HG02981 (cell line): ENCODE results near the gene CCDC117.
"Not testable (repeated sequence)": the region's sequence is repeated elsewhere in the genome, so short reads cannot be mapped to it uniquely, and the experiment has no call there.

Source experiments
- ATAC-seq: cut with Tn5 transposase; IDR thresholded peaks from one replicate; pipeline ENCODE4 v1.9.1; 2021; ENCODE audit warnings: mild to moderate bottlenecking, moderate library complexity; ENCODE audit not compliant: unreplicated experiment

Gene CCDC117, protein sequence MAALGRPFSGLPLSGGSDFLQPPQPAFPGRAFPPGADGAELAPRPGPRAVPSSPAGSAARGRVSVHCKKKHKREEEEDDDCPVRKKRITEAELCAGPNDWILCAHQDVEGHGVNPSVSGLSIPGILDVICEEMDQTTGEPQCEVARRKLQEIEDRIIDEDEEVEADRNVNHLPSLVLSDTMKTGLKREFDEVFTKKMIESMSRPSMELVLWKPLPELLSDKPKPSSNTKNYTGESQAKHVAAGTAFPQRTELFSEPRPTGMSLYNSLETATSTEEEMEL

DNA sequence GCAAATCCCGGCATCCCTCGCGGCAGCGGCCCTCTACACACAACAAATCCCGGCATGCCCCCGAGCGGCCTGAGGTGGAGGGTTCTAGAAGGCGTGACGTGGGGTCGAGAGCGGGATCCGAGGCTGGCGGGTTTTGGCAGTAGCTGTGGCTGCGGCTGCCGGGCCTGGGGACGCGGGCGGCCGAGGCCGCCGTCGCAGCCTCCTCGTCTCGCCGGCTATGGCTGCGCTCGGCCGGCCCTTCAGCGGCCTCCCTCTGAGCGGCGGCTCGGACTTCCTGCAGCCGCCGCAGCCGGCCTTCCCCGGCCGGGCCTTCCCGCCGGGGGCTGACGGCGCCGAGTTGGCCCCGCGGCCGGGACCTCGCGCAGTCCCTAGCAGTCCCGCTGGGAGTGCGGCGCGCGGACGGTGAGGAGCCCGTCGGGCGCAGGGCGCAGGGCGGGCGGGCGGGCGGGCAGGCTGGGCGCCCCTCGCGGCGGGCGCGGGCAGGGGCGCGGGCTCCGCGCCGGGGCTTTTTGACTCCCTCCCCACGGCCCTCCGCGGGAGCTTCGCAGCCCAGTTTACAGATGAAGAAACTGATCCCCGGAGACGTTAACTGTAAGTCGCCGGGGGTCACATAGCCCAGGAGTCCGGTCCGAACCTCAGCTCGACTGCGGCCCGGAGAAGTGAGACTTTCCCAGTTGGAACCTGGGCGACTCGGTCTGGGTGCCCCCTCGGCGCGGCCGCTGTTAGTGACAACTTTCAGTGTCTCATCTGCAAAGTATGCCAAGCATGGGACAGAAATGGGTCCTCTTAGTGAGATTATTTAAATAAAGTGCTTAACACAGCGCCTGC is at the start of gene CCDC117:
Gene CCDC117, plus strand, starts transcription at position 63 of the 828 bp plus-strand sequence. Its CDS starts 155 bp downstream, at position 218.
- peak; percentile 86 for ATAC-seq

DNA sequence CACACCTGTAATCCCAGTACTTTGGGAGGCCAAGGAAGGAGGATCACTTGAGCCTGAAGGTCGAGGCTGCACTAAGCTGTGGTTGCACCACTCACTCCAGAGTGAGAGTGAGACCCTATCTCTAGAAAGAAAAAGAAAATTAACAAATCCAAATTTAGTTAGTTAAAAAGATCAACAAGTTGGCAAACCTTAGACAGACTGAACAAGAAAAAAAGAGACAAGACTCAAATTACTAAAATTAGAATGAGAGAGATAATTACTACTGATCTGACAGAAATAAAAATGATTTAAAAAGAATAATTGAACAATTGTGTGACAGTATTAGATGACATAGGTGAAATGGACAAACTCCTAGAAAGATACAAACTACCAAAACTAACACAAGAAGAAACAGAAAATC is 44.5 kb upstream of the CCDC117 start:
- ATAC-seq, result no peak

DNA sequence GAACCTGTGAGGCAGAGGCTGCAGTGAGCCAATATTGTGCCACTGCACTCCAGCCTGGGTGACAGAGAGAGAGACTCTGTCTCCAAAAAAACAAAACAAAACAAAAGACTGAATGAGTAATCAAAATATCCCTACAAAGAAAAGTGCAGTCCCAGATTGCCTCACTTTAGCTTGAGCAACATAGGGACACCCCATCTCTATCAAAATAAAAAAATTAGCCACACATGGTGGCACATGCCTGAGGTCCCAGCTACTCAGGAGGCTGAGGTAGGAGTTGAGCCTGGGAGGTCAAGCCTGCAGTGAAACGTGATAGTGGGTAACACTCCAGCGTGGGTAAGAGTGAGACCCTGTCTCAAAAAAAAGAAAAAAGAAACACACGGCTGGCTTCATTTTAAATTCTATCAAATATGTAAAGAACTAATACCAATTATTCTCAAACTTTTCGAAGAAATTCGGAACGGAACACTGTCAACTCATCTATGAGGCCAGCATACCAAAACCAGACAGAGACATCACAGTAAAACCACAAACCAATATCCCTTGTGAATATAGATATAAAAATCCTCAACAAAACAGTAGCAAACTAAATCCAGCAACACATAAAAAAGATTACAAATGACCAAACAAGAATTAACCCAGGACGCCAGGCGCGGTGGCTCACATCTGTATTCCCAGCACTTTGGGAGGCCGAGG is 43.7 kb upstream of the CCDC117 start:
- ATAC-seq, result no peak

DNA sequence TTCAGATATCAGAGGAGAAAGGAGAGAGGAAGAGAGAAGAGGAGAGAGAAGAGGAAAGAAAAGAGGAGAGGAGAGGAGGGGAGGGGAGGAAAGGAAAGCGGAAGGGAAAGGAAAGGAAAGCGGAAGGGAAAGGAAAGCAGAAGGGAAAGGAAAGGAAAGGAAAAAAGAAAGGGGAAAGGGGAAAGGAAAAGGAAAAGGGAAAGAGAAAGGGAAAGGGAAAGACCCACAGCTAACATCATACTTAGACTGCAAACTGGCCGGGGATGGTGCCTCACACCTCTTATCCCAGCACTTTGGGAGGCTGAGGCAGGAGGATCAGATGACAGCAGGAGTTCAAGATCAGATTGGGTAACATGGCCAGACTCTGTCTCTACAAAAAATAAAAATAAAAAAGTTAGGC is 42.3 kb upstream of the CCDC117 start:
- no peak for ATAC-seq

DNA sequence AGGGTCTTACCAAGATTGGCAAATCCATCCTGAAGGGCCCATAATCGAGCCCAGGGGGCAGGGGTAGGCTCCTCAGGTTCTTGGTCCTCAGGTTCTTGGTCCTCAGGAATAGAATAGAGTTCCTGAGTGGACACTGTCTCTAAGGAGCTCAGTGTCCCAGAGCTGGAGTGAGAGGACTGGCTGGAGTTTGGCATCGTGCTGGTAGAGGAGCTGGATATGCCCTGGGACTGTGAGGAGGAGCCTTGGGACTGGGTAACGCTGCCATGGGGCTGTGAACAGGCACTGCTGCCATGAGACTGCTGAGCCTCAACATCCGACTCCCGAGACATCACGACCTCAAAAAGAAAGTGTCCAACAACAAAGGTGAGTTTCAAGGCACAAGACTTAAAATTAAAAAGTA is 38.1 kb upstream of the CCDC117 start:
- ATAC-seq, result no peak

DNA sequence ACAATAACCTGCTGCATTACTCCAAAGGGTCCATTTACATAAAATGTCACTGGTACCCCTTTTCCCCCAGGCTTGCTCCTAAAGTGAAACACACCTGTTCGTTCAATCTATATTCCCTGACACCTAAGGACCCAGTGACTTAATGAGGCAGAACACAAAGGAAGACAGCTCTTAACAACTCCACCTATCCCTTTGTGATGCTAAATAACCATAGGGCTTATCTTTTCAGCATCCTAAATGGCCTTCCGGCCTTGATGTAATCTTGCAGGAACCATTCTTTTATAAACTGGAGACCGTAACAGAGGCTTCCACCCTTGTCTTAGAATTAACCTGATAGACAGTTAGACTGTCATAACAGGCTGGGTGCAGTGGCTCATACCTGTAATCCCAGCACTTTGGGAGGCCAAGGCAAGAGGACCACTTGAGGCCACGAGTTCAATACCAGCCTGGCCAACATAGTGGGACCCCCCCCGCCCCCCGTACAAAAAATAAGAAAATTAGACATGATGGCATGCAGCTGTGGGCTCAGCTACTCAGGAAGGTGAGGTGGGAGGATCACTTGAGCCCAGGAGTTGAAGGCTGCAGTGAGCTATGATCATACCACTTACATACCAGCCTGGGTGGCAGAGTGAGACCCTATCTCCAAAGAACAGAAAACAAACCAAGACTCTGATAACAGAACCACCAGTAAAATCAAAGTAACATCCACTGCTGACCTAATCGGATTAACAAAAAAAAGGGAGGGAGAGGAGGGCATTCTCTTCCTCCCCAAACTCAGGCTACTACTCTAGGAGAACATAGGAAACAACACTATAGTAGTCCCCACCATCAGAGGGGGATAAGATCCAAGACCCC is 36.0 kb upstream of the CCDC117 start:
- no peak for ATAC-seq

DNA sequence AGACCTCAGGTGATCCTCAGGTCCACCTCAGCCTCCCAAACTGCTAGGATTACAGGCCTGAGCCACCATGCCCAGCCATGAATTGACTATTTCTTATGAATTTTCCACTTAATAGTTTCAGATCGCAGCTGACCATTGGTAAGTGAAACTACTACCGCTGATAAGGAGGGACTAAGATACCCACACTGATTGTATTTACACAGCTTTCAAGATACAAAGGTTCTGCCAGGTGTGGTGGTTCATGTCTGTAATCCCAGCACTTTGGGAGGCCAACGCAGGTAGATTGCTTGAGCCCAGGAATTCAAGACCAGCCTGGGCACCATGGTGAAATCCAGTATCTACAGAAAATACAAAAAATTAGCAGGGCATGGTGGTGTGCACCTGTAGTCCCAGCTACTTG is 34.8 kb upstream of the CCDC117 start:
- ATAC-seq, result no peak

DNA sequence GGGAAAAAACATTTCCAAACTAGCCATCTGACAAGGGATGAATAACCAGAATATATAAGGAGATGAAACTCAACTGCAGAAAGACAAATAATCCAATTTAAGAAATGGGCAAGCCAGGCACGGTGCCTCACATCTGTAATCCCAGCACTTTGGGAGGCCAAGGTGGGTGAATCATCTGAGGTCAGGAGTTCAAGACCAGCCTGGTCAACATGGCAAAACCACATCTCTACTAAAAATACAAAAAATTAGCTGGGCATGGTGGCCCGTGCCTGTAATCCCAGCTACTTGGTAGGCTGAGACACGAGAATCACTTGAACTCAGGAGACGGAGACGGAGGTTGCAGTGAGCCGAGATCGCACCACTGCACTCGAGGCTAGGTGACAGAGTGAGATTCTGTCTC is 33.6 kb upstream of the CCDC117 start:
- ATAC-seq, result not testable (repeated sequence)

DNA sequence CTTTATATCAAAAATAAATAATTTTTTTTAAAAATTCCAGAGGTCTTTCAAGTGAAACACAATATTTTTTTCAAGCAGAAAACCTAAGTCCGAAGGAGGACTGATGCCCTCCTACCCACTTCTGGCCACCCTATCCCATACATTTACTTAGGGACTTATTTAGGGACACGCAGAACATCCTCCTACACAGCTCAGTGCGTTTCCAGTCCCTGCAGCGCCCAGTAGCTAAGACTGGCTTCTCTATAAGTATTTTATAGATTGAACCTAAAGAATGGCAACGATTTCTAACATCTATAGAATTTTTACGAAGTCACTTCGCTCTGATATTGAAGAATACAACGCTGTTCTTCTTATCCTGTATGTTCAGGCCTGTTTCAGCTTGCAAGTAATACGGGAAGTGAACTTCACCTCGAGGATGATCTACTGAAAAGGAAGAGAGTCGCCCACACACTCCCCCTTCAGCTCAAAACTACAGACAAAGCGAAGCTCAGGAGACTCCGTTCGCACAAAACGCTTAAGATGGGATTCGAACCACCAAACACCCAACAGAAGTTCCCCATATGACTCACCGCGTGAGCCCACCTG is 31.2 kb upstream of the CCDC117 start:
- no peak for ATAC-seq

DNA sequence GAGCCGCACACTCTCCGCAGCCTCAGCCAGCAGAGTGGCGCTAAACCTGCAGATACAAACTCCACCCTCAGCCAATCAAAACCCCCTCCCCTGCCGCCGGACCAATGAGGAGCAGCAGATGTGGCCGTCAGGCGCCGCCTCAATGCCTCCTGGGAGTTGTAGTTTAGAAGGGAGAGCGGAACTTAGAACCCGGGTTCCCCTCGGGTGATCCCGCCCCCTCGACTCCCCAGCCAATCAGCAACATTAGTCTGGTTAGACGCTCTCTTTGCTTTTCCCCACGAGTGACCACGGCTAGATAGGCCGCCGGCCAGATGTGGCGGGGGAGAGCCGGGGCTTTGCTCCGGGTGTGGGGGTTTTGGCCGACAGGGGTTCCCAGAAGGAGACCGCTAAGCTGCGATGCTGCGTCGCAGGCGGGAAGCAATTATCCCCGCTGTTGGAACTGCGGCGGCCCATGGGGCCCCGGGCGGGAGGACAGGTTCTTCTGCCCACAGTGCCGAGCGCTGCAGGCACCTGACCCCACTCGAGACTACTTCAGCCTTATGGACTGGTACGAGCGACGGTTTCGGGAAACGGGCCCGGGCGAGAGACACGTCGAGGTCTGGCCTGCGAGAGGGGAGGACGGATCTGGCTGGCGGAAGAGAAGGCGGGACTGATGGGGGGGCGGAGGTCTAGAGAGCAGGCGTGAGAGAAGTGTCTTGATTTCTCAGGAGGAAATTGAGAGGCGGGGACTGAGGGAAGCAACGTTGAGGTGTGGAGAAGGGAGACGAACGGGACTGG is 30.5 kb upstream of the CCDC117 start, which contains the start of the genes CHEK2 and HSCB:
Gene CHEK2, minus strand, starts transcription at position 36 of the 777 bp plus-strand sequence. CDS start 7,099 bp downstream, outside the sequence.
Gene HSCB, plus strand, starts transcription at position 255 of the 777 bp plus-strand sequence. Its CDS starts 57 bp downstream, at position 312.
- peak; percentile 96 for ATAC-seq

DNA sequence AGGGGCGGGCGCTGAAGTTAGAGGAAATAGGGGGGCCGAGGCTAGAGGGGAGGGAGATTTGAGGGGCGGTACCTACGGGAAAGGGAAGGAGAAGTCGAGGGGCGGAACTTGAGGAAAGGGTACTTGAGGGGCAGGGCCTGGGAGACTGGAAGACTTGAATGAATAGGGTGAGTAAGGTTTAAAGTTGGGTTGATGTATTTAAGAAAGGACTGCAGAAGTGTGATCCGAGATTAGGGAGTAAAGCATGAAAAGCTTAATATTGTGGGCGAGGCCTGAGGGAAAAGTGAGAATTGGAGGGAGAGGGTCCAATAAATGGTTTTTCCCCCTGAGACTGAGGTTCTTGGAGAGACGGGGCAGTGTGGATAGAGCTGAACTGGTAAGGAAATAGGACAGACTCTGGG is 29.9 kb upstream of the CCDC117 start:
- ATAC-seq, result no peak

DNA sequence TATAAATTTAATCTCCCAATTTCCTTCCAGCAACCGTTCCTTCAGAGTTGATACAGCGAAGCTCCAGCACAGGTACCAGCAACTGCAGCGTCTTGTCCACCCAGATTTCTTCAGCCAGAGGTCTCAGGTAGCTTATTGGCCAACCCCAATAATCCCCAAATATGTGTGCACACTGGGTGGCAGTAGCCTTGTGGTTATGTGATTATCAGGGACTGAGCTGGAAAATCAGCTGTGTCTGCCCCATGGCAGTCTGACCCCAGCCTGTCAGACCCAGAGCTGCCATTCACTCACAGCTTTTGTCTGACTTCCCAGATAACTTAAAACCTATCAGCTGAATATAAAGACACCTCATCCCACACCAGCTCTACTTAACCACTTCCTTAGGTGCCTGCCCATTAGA is 28.6 kb upstream of the CCDC117 start:
- ATAC-seq, result no peak

DNA sequence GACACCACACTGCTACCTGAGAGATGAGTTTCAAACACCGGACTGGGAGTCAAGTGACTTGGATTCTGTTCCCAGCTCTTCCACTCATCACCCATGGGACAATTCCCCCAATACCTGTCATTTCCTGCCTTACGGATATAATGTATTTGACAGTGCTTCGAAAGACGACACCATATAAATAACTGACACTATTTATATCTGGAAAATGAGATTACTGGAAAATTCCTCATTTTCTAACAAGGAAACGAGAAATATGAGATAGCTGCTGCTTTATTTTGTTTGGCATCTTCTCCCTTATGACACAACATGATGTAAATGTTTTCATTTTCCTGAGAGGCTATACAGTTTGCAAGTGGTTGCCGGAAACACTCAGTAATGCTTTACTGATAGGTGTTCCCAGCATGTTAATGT is 22.0 kb upstream of the CCDC117 start:
- ATAC-seq, result no peak

DNA sequence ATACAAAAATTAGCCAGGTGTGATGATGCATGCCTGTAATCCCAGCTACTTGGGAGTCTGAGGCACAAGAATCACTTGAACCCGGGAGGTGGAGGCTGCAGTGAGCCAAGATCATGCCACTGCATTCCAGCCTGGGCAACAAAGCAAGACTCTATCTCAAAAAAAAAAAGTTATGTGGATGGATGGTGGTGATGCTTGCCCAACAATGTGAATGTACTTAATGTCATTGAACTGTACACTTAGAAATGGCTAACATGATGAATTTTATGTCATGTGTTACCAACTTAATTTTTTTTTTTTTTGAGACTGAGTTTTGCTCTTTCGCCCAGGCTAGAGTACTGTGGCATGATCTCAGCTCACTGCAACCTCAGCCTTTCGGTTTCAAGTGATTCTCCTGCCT is 18.0 kb upstream of the CCDC117 start:
- not testable (repeated sequence) for ATAC-seq

DNA sequence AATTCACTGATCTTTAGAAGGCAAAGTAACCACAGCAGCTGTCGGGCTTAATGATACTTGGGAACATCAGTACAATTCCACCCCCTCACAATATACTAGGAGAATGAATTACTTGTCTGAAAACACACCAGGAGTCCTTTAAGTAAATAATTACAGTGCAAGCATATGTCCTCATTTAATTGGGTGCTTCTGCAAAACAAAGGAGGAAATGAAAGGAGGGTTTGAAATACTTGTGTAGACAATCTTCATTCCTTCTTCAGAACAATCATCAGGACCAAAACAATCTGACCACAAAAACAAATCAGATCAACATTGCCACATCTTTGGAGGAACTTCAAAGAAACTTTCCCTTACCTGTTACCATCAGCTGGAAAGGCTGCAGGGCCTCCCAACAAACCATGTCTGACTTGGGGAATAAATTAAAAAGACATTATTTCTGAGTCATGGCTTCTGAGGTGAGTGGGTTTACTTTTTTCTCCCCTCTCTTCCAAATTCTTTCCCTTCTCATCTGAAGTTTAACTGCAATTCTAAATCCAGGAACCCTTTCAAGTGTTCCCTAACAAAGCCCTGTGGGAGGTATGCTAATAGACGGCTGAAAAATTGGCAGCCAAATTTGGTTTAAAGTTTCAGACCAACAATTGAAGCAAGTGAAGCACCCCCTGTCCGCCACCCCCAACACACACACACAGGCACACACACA is 12.5 kb upstream of the CCDC117 start:
- no peak for ATAC-seq

DNA sequence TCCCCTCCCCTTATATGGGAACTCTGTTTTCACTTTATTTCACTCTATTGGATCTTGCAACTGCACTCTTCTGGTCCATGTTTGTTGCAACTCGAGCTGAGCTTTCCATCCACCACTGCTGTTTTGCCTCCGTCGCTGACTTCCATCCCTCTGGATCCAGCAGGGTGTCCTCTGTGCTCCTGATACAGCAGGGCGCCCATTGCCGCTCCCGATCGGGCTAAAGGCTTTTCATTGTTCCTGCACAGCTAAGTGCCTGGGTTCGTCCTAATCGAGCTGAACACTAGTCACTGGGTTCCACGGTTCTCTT is 11.1 kb upstream of the CCDC117 start:
- ATAC-seq, result no peak

DNA sequence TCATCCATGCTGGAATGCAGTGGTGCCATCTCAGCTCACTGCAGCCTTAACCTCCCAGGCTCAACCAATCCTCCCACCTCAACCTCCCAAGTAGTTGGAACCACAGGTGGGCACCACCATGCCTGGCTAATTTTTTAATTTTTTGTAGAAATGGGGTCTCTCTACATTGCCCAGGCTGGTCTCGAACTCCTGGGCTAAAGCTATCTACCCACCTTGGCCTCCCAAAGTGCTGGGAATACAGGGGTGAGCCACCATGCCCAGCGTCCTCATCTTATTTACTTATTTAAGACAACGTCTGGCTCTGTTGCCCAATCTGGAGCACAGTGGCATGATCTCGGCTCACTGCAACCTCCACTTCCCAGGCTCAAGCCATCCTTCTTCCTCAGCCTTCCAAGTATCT is 10.5 kb upstream of the CCDC117 start:
- not testable (repeated sequence) for ATAC-seq

DNA sequence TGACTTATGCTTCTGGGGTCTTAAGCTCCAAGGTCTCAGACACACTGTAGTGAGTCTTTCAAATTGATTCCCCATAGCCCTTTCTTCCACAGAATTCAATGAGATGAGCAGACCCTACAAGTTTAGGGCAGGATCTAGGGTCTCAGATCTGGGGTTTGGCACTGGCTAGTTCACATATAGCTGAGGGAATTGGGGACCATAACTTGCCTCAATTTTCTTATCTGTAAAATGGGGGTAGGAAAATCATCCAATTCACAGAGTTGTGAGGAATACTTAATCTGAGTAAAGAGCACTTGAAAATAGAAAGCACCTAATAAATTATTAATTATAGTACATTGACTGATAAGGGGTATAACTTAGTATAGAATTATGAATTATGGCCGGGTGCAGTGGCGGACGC is 5.9 kb upstream of the CCDC117 start:
- ATAC-seq, result no peak
